ENCODE measurements around the gene PROCA1.

PROCA1 gene

DNA sequence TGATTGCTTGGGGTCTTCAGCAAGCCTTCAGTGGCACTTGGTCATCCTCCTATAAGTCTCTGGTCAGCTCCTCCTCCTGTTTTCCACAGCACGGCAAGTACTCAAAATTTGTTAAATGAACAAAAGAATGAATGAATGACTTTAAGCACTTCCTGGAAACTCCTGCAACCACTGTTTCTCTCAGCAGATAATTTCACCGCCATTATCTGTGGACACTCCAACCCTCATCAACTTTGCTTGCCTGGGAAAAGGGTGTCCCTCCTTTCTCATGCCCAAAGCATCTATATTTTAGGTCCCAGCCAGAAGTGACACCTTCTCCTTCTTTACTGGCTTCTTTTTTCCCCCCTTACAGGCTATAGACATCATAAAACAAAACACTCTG lies 4.4 kb downstream of the PROCA1 start:
- DNase-seq (ENCODE audit: low spot score), result no peak

DNA sequence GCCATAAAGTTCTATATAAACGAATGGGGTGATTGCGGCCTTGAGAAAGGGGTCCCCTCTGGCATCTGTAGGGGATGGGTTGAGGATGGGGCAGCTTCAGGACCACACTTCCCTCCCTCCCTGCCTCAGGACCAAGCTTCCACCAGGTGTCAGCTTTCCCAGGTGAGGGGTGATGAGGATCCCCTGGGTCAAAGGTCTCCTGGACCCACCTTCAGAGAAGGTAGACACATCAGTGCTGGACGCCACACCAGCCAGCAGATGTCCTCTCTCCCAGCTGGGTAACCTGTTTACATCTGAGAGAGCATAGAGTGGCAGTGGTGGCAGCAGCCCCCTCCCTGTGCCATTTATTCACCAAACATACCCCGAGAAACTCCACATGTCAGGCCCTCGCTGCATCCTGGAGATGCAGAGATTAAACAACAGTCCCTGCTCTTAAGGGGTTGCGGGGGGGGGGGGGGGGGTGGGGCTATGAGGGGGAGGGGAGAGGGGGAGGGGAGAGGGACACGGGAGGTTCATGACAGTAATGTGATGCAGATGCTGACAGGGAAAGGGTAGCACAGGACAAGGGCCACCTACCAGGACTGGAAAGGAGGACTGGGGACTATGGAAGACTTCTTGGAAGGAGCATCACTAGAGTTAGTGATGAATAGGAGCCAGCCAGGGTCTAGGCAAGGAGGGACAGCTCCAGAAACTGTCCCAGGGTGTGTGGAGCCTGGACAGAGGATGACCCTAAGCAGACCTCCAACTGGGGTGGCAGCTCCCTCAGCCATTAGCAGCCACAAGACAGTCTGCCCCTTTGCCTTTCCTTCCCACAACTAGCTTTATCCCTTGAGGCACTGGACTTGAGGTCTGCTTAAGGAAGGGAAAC lies 5.0 kb downstream of the PROCA1 start:
- DNase-seq (ENCODE audit: low spot score), result no peak

DNA sequence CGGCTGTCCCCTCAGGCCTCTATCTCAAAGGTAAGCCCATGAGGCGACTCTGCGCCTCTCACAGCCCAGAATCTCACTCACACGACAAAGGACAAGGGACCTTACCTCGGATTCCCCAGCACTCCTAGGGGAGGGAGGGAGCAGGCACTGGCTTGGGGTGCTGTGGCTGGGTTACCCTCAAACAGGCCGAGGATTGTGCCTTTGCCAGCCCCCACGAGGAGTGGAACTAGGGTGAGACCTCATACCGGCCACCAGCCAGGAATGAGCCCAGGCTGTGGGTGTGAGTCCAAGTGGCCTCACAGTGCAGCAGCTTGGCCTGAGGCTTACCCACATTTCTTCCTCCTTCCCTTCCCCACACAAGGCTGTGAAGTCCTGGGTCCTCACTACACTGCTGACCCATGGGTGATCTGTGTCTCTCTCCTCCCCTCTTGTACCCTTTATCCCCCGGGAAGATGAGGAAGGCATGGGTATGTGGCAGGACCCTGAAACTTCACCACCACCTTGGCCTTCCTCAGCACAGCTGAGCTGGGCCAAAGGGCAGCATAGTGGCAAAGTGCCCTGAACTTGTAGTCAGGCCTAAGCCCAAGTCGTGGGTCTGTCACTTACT lies 5.9 kb downstream of the PROCA1 start:
- no peak for DNase-seq (ENCODE audit: low spot score)

DNA sequence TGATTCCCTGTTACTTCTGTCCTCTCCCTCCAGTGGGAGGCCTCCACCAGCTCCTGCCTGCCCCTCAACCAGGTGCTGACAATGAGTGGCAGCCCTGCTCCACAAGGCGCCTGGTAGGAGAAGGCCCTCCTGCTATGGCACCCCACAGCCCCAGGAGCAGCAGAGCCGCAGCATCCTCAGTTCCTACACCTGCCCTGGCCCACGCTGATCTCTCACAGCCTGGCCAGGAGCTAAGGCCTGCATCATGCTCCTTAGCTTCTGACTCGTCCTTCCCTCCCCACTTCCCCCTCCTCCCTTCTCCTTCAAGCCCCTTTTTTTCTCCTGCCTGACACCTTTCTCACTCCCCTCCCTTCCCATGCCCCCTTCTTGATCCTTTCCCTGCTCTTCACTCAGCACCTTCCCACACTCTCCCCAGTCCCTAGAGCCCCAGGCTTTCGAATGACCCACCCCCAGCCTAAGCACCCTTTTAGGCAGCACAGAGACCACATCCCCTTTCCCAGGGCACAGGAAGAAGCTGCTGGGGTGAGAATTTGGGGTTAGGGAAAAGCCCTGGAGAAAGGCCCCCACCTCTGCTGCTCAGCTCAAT lies 6.5 kb downstream of the PROCA1 start:
- no peak for DNase-seq (ENCODE audit: low spot score)

DNA sequence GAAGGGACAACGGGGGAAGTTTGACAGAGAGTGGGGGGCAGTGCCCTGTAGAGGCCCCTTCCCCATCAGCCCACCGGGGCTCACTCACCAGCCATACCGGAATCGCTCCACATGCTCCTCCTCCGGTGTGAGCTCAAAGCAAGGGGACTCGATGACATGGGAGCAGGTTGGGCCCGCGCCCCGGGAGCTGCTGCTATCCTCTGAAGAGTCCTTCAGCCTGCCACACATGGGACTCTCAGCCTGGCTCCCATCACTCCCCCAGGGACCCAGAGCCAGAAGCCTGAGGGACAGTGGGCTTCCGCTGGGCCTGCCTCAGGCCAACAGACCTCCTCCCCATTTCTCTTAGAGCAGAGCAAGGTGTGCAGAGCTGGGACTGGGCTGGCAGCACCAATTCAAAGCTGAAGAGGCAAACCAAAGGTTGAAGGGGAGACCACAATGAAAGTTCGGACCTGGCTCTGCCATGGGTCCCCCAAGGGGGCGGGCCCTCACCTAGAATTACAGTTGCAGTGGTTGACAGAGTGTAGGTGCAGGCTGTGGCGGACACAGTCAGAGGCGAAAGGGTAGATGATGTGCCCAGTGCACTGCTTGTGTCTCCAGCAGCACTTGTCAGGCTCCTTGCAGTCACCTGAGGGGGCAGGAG lies 7.3 kb downstream of the PROCA1 start:
- DNase-seq (ENCODE audit: low spot score), result no peak

DNA sequence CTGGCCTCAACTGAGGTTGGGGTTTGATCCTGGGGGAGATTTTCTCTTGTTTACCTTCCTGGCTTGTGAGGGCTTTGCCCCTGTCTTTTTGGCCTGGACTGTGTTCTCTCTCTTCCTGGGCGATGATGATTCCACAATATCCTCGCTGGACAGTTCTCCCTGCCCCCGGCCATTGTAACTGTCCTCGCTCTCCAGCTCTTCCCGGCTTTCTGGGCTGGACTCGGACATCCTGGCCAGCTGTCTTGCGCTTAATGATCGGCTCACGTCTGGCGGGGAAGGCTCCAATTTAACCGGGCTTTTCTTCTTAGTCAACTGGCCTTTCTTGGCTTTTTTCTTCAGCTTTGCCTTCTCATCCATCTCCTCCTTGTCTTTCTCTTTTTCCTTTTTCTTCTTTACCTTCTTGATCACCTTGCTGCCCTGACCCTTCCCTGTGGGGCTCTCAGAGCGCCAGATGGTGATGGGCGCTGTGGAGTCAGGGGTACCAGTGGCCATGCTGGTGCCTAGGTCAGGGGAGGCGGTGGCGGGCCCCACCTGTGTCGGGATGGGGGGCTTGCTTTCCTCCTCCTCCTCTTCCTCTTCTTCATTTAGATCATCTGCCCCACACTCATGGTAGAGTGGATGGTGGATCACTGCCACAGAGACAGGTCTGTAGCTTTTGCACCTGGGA lies 8.0 kb downstream of the PROCA1 start:
- no peak for DNase-seq (ENCODE audit: low spot score)

DNA sequence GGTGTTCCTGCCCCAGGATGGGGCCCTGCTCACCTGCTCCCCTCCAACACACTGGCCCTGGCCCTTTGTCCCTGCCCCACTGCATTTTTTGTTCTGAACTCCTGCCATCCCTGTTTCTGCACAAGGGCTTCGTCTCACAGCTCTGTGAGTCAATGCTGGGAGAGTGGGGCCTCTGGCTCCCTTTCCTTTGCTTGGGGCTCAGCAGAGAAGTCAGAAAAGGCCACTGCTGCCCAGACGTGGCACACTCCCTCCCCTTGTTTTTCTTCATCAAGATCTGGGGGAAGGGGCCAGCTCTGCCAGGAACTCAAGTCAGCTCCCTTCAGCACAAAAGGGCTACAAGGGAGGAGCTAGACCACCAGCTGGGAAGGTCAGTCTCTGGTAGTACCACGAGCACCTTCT lies 8.9 kb downstream of the PROCA1 start:
- DNase-seq (ENCODE audit: low spot score), result no peak

DNA sequence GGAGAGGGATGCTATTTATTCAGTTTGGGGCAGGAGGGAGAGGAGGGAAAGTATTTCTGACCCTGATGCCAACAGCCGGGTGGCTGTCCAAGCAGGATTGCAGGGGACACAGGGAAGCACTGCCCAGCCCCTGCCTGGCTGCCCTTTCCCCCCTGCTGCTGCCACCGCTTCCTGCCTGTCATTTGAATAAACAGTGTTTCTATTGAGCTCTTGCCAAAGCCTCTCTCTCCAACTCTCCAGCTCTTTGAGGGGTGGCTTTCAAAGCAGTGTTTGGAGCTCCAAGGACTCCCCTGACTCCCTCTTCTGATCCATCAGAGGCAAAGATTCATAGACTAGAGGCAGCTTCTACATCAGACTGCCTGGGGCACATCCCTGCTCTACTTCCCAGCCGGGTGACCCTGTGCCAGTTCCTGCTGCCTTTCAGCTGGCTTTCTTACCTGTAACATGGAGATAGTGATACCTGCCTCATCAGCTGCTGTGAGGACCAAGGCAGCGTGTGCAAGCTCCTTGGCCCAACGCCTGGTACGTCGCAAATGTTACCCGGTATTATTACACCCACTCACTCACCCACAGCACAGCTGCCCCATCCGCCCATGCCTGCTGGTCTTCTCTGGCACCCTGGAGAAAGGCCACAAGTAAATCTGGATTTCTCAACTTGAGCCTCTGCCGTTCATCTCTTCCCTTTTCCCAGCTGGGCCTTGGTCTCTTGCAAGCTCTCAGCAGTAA lies 9.5 kb downstream of the PROCA1 start:
- DNase-seq (ENCODE audit: low spot score), result no peak

DNA sequence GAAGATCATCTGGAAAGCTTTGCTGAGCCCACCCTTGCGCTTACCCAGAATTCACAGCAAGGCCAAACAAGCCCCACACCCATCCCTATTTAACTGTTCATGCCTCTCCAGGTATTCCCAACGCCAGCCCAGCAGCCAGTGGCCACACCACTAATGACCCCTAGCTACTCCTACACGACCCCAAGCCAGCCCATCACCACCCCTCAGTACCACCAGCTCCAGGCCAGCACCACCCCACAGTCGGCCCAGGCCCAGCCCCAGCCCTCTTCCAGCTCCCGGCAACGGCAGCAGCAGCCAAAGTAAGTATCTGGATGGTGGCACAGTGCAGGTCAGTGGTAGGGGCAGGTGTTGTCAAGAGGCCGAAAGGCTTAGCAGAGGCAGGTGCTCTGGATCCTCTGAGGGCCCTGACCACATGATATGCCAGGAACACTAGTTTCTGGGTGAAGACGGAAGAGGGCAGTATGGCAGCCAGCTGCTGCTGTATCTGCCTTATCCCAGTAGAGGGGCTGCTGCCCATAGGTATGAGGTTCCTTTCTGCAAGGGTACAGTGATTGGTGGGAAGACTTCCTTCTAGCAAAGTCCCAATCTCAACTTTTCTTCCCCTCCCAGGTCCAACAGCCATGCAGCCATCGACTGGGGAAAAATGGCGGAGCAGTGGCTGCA lies 10.7 kb downstream of the PROCA1 start:
- DNase-seq (ENCODE audit: low spot score), result no peak

DNA sequence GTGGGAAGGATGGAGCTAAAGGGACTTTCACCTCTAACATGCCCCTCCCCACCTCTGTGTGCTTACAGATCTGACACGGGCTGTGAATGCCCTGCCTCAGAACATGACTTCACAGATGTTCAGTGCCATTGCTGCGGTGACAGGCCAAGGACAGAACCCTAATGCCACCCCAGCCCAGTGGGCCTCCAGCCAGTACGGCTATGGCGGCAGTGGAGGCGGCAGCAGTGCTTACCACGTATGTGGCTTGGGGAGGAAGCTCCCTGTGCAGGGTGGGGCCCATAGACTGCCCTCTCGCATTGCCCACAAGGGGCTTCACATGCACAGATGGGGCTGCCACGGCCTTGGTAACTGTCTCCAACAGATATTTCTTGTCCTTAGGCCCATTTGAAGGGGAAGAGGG lies 11.4 kb downstream of the PROCA1 start:
- DNase-seq (ENCODE audit: low spot score), result no peak

DNA sequence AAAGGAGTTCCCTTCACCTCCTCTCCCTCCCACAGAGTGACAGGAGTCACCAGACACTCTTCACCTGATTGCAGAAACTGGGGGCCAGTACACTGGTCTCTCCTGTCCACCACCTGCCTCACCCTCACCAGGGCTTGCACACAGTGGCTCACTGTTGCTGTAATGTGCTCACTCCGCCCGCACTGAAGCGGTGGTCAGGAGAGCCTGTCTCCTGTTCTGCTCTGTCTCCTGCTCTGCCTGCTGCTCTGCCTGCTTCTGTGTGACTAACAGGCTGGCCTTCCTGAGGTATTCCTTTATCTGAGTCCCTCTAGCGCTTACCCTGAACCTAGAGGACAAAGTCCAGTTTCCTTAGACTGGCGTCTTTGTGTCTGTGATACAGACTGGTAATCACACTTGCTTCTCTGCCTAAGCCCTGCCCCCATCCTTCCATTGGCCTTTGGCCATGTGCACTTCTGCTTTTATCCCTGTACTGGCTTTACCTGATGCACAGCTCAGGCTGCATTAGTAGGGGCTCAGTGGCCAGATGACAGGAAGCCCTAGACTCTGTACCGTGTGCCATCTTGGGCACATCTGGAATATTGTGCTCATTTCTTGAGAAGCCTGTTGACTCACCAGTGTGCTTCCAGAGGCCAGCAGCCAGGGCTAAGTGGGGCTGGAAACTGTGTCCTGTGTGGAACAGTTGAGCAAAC lies 13.3 kb downstream of the PROCA1 start:
- no peak for DNase-seq (ENCODE audit: low spot score)

DNA sequence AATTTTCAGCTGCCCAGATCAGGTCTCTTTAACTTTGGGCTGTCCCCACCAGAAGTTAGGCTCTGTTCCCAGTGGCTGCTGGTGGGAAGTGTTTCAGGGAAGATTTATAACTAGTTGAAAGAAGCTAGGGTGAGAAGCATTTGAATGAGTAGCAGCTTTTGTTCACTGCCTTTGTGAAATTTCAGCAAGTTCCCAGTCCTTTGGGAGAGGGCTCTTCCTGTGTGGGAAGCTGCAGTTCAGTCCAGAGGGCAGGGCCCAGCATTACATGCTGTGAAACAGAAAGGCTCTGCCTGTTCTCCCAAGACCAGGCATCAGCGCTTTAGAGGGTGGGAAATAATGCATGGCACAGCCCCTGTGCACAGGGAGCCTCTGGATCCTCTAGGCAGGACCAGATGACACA lies 17.8 kb downstream of the PROCA1 start:
- no peak for DNase-seq (ENCODE audit: low spot score)

DNA sequence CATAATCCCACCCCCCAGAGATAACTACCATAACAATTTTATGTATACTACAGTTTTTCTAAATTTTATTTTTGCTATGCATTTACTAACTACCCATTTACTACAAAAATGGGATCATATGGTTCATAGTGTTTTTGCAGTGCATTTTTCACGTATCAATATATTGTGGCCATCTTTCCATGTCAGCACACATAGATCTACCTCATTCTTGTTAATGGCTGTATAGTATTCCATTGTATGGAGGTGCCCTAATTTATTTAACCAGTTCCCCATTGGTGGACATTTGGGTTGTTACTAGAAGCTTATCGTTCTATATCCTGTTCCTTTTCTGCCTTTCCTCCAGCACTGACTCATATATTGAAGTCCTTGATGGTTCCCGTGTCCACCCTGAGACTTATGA lies 22.7 kb downstream of the PROCA1 start:
- DNase-seq (ENCODE audit: low spot score), result no peak

DNA sequence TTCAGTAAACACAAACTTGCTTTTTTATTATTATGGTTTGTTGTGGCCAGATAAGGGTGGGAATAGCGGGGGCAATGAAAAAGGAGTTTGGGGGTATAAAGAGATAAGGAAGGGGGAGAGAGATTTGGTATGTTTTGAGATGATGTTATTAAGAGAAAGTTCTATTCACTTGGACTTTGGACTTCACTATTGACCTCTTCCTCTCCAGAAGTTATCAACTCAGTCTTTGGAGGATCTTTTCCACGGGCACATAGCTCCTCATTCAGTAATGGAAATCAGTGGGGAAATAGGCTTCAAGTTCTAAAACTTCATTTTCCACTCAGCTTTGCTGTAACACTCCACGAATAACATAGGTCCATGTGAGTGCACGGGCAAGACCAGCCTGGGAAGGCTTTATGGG lies 23.2 kb downstream of the PROCA1 start:
- DNase-seq (ENCODE audit: low spot score), result no peak

DNA sequence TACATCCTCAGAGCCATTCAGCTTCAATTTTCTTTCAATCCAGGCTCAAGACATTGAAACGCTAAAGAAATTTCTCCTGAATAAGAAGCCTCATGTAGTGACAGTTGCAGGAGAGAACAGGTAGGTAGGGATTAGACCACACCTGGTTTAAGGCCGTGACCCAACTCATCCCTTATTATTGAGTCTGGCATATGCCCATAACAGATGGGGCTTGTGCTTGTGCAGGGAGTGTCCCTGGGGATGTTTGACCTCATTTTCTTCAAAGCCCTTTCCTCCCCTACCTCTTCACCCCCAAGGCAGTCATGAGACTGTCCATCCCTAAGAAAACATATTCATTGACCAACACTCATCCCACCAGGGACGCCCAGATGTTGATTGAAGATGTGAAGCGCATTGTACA lies 25.4 kb downstream of the PROCA1 start:
- no peak for DNase-seq (ENCODE audit: low spot score)

DNA sequence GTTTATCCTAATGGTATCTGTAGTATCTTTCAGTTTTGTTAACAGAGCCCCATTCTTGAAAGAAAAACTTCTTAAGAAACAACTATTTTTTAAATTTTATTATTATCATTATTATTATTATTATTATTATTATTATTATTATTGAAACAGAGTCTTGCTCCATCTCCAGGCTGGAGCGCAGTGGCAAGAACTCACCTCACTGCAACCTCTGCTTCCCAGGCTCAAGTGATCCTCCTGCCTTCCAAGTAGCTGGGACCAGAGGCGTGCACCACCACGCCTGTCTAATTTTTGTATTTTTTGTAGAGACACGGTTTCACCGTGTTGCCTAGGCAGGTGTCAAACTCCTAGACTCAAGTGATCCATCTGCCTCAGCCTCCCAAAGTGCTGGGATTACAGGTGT lies 26.3 kb downstream of the PROCA1 start:
- DNase-seq (ENCODE audit: low spot score), result no peak

DNA sequence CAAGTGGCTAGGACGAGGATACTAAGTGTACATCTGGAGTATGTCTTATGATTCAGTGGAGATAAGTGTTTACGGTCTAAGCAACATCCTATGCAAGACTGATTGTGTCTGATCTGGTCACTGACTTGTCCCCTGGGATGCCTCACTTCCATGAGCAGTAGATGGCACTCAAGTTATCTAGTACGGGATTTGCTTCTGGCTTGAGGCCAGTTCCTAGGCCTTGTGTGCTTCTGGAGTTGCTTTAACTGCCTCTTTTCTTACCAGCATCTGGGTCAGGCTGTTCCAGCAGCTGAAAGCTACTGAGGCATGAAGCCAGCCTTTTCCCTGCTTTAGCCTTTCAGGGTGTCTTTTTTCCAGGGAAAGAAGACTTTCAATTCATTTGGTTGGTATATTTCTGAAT lies 26.7 kb downstream of the PROCA1 start:
- DNase-seq (ENCODE audit: low spot score), result no peak

DNA sequence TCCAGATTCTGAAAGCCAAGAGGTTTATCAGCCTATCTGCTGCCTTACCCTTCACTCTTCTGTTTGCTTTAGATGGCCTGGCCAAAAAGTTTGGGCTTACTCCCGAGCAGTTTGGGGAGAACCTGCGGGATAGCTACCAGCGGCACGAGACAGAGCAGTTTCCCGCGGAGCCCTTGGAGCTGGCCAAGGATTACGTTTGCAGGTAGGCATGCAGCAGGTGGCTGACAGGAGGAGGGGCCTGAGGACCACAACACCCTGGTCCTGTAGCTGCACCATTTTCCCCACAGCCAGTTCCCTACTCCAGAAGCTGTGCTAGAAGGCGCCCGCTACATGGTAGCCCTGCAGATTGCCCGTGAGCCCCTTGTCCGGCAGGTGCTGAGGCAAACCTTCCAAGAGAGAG lies 29.0 kb downstream of the PROCA1 start:
- DNase-seq (ENCODE audit: low spot score), result no peak

DNA sequence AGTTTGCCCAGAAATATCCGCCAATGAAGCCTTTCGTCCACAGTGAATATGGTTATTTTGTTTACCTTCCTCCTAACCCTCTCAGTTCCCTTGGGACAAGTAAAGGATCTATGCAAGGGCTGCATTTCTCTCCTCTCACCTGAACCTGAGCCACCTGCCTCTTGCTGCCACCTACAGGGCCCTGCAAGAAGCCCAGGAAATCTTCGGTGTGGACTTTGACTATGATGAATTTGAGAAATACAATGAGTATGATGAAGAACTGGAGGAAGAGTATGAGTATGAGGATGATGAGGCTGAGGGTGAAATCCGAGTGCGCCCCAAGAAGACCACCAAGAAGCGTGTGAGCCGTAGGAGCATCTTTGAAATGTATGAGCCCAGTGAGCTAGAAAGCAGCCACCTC lies 35.7 kb downstream of the PROCA1 start:
- no peak for DNase-seq (ENCODE audit: low spot score)

DNA sequence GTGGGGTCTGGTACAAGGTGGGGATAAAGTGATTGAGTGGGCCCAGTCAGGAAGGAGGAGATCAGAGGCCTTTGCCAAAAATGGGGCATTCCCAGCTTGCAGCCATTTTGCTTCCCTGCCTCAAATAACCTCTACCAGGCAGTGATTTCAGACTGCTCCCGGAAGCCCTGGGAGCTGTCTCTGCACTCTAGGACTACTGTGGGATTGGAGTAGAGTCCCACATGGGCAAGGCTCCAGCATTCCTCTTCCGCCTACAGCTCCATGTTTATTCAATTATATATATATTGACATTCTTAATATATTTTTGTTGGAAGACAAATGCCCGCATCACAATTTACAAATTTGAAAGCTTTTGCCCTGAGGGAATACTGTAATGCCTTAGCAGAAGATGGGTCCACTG lies 36.2 kb downstream of the PROCA1 start:
- DNase-seq (ENCODE audit: low spot score), result no peak

DNA sequence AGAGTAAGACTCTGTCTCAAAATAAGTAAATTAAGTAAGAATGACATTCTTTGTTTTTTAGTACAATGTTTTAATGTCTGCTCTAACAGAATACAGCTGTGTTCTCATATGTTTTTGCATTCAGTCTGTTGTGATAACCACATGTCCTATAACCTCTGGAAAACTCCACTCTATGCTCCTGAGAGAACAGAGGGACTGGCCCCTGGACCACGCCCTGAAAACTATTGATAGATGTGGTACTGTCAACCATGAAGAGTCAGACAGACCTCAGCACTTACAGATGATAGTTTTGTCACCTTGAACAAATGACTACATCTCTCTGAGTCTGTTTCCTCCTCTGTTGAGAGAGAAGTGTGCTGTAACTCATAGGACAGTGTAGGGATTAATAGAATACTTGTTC lies 41.8 kb downstream of the PROCA1 start:
- DNase-seq (ENCODE audit: low spot score), result no peak
